ENCODE results near the gene TC2N. TPM values are rescaled to one million over a fixed set of nuclear protein-coding genes. Genes with fewer than 3 reads are reported as not detected.

The TC2N gene
- total RNA-seq, 3 donors from 2014 or later (not counting 1 experiment from before 2014, with no cell fraction given) = 83.1 to 157 (median 126) TPM

DNA sequence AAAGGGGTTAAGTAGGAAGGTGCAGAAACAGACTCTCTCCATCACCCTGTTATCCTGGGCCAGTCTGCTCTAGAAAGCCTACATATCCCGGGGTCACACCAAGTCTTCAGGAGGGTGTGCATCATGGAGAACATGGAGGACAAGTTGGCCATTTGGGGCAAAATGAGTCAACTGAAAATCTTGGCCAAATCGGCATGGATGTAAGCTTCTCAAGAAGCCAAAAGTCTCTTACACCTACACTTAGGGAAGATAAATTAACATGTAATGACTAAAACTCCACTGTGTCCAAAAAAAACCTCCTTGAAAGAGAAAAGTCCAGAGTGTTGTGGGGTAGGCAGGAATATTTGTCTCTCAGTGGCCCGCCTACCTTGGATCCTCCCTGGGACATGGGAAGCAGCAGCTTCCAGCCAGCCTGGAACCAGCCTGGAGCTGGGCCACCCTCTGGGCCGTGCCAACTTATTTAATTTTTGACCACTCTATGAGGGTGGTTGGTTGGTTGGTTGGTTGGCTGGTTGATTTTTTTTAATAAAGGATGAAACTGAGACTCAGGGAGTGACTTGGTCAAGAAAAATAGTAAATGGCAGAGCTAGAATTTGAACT is 17.9 kb upstream of the TC2N start:
- H3K9me3 Mint-ChIP-seq = no peaks in the 10 kb centered on the region
- no peak overlapping the region for H3K4me3 Mint-ChIP-seq
- no peak overlapping the region for H3K27ac Mint-ChIP-seq
- H3K4me3 ChIP-seq (ENCODE audit: low read length) = no peak overlapping the region
- no peak for ATAC-seq
- no peaks in the 10 kb centered on the region for H3K9me3 ChIP-seq (ENCODE audit: control insufficient read depth, insufficient read depth, low read length)
- TF ChIP-seq, protein P1, sequence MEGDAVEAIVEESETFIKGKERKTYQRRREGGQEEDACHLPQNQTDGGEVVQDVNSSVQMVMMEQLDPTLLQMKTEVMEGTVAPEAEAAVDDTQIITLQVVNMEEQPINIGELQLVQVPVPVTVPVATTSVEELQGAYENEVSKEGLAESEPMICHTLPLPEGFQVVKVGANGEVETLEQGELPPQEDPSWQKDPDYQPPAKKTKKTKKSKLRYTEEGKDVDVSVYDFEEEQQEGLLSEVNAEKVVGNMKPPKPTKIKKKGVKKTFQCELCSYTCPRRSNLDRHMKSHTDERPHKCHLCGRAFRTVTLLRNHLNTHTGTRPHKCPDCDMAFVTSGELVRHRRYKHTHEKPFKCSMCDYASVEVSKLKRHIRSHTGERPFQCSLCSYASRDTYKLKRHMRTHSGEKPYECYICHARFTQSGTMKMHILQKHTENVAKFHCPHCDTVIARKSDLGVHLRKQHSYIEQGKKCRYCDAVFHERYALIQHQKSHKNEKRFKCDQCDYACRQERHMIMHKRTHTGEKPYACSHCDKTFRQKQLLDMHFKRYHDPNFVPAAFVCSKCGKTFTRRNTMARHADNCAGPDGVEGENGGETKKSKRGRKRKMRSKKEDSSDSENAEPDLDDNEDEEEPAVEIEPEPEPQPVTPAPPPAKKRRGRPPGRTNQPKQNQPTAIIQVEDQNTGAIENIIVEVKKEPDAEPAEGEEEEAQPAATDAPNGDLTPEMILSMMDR (IDR thresholded peaks at IDR 0.05) = no peak
- 99% methylated on average over 4 of the region's 4 CpGs for WGBS (ENCODE audit: insufficient coverage)
- intact Hi-C loops (cut with micrococcal nuclease) = no loop called here
- no peak for DNase-seq
- peaks cover 20 to 23% of the 10 kb centered on the region in 2 donors for H3K4me1 Mint-ChIP-seq
- no peak overlapping the region for H3K27ac ChIP-seq (ENCODE audit: low read length)
- no peaks in the 10 kb centered on the region for H3K27me3 Mint-ChIP-seq (ENCODE audit: low read depth in 2 of 2)
- H3K36me3 Mint-ChIP-seq = no peaks in the 10 kb centered on the region
- no peaks in the 10 kb centered on the region for H3K27me3 ChIP-seq (ENCODE audit: control insufficient read depth, insufficient read depth, low read length)
- H3K4me1 ChIP-seq (ENCODE audit: control insufficient read depth, insufficient read depth, low read length) = peaks cover 26% of the 10 kb centered on the region
- H3K36me3 ChIP-seq (ENCODE audit: control insufficient read depth, insufficient read depth, low read length) = no peaks in the 10 kb centered on the region

DNA sequence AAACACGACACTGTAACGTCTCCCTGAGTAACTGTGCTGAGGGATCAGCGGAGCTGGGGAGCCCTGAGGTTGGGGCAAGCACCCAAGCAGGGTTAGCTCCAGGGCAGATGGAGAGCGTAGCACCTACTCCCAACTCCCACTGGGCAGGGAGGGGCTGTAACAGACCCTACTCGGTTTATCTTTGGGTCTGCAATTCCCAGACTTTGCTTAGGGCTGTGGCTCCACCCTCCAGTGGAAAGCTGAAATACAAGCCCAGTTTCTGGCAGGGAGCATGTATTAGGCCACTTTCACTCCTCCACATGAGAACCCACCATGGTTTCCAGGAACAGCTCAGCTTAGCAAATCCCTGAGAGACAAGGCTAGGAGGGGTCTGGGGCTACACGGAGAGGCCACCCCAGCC is 17.3 kb upstream of the TC2N start:
- WGBS (ENCODE audit: insufficient coverage) = 94% methylated on average over 6 of the region's 6 CpGs

DNA sequence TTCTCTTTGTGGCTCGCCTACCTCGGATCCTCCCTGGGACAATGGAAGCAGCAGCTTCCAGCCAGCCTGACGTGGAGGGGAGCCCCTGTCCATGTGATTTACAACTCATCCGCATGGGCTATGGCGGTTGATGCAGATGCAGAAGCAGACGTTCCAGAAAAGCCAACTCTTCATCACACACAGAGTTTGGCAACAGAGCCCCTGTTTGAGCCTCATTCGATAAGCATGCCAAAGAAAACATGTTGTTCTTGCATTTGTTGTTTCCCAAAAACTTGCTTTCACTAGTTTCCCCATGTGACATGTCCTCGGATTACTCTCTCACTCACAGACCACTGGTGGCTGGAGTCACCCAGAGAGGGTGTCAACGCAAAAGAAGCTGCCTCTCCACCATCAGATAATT is 16.4 kb upstream of the TC2N start:
- Histone ChIP-seq H3K4me1 (ENCODE audit: control insufficient read depth, insufficient read depth, low read length) (peaks cover 11% of the 10 kb centered on the region), H3K27me3 (ENCODE audit: control insufficient read depth, insufficient read depth, low read length) (no peaks in the 10 kb centered on the region), H3K9me3 (ENCODE audit: control insufficient read depth, insufficient read depth, low read length) (no peaks in the 10 kb centered on the region), H3K27ac (ENCODE audit: low read length) (no peak overlapping the region), H3K4me3 (ENCODE audit: low read length) (no peak overlapping the region), H3K36me3 (ENCODE audit: control insufficient read depth, insufficient read depth, low read length) (no peaks in the 10 kb centered on the region)
- 97% methylated on average over 9 of the region's 9 CpGs for WGBS (ENCODE audit: insufficient coverage)
- intact Hi-C loops (cut with micrococcal nuclease) = no loop called here
- TF ChIP-seq, protein P1 (IDR thresholded peaks at IDR 0.05) = no peak
- no peak overlapping the region for H3K4me3 Mint-ChIP-seq
- DNase-seq (no peak), ATAC-seq (no peak)
- no peaks in the 10 kb centered on the region for H3K27me3 Mint-ChIP-seq (ENCODE audit: low read depth in 2 of 2)
- no peaks in the 10 kb centered on the region for H3K36me3 Mint-ChIP-seq
- H3K4me1 Mint-ChIP-seq = peaks cover 9 to 10% of the 10 kb centered on the region in 2 donors
- no peaks in the 10 kb centered on the region for H3K9me3 Mint-ChIP-seq
- H3K27ac Mint-ChIP-seq = no peak overlapping the region

More for the DNA sequence above, 17.3 kb upstream of the TC2N start:
- TF ChIP-seq, protein P1 (IDR thresholded peaks at IDR 0.05) = no peak
- Mint-ChIP-seq H3K4me3 (no peak overlapping the region), H3K4me1 (peaks cover 15 to 18% of the 10 kb centered on the region in 2 donors), H3K36me3 (no peaks in the 10 kb centered on the region), H3K9me3 (no peaks in the 10 kb centered on the region), H3K27ac (no peak overlapping the region), H3K27me3 (ENCODE audit: low read depth in 2 of 2) (no peaks in the 10 kb centered on the region)
- no peaks in the 10 kb centered on the region for H3K36me3 ChIP-seq (ENCODE audit: control insufficient read depth, insufficient read depth, low read length)
- peaks cover 20% of the 10 kb centered on the region for H3K4me1 ChIP-seq (ENCODE audit: control insufficient read depth, insufficient read depth, low read length)
- no peak for DNase-seq
- H3K27ac ChIP-seq (ENCODE audit: low read length) = no peak overlapping the region
- H3K27me3 ChIP-seq (ENCODE audit: control insufficient read depth, insufficient read depth, low read length) = no peaks in the 10 kb centered on the region
- intact Hi-C loops (cut with micrococcal nuclease) = no loop called here
- H3K9me3 ChIP-seq (ENCODE audit: control insufficient read depth, insufficient read depth, low read length) = no peaks in the 10 kb centered on the region
- no peak for ATAC-seq
- H3K4me3 ChIP-seq (ENCODE audit: low read length) = no peak overlapping the region

DNA sequence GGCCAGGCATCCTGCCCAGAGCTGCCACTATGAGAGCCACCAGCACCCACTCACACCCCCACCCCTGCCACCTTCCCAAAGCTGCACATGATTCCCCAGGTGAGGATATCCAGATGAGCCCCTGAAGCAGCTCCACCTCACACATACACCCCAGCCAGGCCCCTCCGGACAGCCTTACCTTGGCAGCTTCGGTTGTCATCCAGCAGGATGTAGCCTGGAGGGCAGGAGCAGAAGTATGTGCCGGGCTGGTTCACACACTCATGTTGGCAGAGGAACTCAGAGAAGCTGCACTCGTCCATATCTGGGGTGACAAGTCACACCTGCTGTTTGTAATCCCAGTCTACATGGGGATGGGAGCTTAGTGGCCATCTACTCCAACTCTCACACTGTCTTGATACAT is 15.4 kb upstream of the TC2N start:
- Mint-ChIP-seq H3K4me1 (peaks cover 10 to 11% of the 10 kb centered on the region in 2 donors), H3K9me3 (no peaks in the 10 kb centered on the region), H3K27ac (no peak overlapping the region), H3K27me3 (ENCODE audit: low read depth in 2 of 2) (no peaks in the 10 kb centered on the region), H3K4me3 (no peak overlapping the region), H3K36me3 (no peaks in the 10 kb centered on the region)
- TF ChIP-seq, protein P1 (IDR thresholded peaks at IDR 0.05) = no peak
- intact Hi-C loops (cut with micrococcal nuclease) = no loop called here
- no peaks in the 10 kb centered on the region for H3K9me3 ChIP-seq (ENCODE audit: control insufficient read depth, insufficient read depth, low read length)
- DNase-seq (no peak), ATAC-seq (no peak)
- no peak overlapping the region for H3K27ac ChIP-seq (ENCODE audit: low read length)
- 89% methylated on average over 4 of the region's 4 CpGs for WGBS (ENCODE audit: insufficient coverage)
- H3K4me1 ChIP-seq (ENCODE audit: control insufficient read depth, insufficient read depth, low read length) = peaks cover 9% of the 10 kb centered on the region
- no peaks in the 10 kb centered on the region for H3K27me3 ChIP-seq (ENCODE audit: control insufficient read depth, insufficient read depth, low read length)
- H3K4me3 ChIP-seq (ENCODE audit: low read length) = no peak overlapping the region
- no peaks in the 10 kb centered on the region for H3K36me3 ChIP-seq (ENCODE audit: control insufficient read depth, insufficient read depth, low read length)
